ENCODE measurements around the gene STX16.

DNA sequence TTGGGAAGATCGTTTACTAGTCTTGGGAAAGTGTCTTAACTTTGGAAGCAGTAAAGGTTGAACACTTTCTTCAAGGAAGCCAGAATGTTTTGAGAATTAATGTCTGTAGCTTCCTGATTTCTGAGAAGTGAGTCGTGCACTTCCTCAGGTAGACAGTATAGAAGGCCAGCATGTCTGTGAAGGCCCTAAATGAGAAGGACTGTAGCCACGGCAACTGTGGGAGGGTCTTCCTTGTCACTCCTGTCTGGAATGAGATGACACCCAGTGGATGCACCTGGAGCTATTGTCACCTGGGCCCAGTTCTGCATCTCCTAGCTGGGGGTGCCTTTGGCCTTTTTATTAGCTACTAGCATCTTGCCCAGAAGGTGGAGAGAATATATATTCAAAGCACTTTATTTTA lies 8.8 kb downstream of the STX16 start:
- TF ChIP-seq POLR2AphosphoS5 (IDR thresholded peaks at IDR 0.05): no peak
- TF ChIP-seq, protein P1, sequence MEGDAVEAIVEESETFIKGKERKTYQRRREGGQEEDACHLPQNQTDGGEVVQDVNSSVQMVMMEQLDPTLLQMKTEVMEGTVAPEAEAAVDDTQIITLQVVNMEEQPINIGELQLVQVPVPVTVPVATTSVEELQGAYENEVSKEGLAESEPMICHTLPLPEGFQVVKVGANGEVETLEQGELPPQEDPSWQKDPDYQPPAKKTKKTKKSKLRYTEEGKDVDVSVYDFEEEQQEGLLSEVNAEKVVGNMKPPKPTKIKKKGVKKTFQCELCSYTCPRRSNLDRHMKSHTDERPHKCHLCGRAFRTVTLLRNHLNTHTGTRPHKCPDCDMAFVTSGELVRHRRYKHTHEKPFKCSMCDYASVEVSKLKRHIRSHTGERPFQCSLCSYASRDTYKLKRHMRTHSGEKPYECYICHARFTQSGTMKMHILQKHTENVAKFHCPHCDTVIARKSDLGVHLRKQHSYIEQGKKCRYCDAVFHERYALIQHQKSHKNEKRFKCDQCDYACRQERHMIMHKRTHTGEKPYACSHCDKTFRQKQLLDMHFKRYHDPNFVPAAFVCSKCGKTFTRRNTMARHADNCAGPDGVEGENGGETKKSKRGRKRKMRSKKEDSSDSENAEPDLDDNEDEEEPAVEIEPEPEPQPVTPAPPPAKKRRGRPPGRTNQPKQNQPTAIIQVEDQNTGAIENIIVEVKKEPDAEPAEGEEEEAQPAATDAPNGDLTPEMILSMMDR (IDR thresholded peaks at IDR 0.05): no peak
